Naive B cell (primary cell): Measurements from ENCODE around the gene DENND4C. TPM values are rescaled to one million over a fixed set of nuclear protein-coding genes. Genes with fewer than 3 reads are reported as not detected.
A peak's percentile ranks its signal among the peaks of the same experiment; 100 is the strongest.
"Not testable (repeated sequence)": the region's sequence is repeated elsewhere in the genome, so short reads cannot be mapped to it uniquely, and the experiment has no call there.

ENCODE experiments used
- ATAC-seq, 2 donors: fragments of 150-1000 bp; cut with Tn5 transposase; 2 replicates each; pipeline ENCODE4 v1.10.0; 2021; ENCODE audit warnings: low read depth in 2 of 2, mild to moderate bottlenecking in 2 of 2, moderate library complexity in 2 of 2
- DNase-seq: peaks from one replicate; pipeline ENCODE4 v3.0.0; 2022
- H3K27ac Mint-ChIP-seq, 6 donors: one replicate each; pipeline ENCODE4 v1.8.0; 2020 to 2022; ENCODE audit warnings: mild to moderate bottlenecking in 6 of 6, mixed read lengths in 6 of 6, moderate library complexity in 5 of 6, inconsistent platforms in 2 of 6
- H3K27me3 Mint-ChIP-seq, 3 donors: one replicate each; pipeline ENCODE4 v1.8.0; 2021 to 2022; ENCODE audit warnings: mixed read lengths in 3 of 3, mild to moderate bottlenecking in 1 of 3
- H3K36me3 Mint-ChIP-seq, 2 donors: one replicate each; pipeline ENCODE4 v1.8.0; 2020 to 2022; ENCODE audit warnings: mixed read lengths in 2 of 2, inconsistent platforms in 1 of 2, mild to moderate bottlenecking in 1 of 2
- H3K4me1 Mint-ChIP-seq, 3 donors: one replicate each; pipeline ENCODE4 v1.8.0; 2020 to 2022; ENCODE audit warnings: mixed read lengths in 3 of 3, inconsistent platforms in 1 of 3, mild to moderate bottlenecking in 1 of 3, moderate library complexity in 1 of 3
- H3K4me3 Mint-ChIP-seq, 8 donors: one replicate each; pipeline ENCODE4 v1.8.0; 2020 to 2022; ENCODE audit warnings: mild to moderate bottlenecking in 8 of 8, mixed read lengths in 8 of 8, moderate library complexity in 8 of 8, inconsistent platforms in 2 of 8
- H3K9me3 Mint-ChIP-seq, 7 donors: one replicate each; pipeline ENCODE4 v1.8.0; 2020 to 2022; ENCODE audit warnings: mixed read lengths in 7 of 7, mild to moderate bottlenecking in 5 of 7, inconsistent platforms in 2 of 7, moderate library complexity in 1 of 7
- polyA plus RNA-seq, 6 donors: library from polyadenylated mRNA; unstranded; fragments of 300-500 nt; fragmentation: Illumina TruSeq; gene quantifications; one replicate each; pipeline ENCODE4 v1.2.3, GENCODE V29; 2021; ENCODE audit warnings: low read depth in 6 of 6

Gene DENND4C
- polyA plus RNA-seq = 10 to 100 TPM; 12.1 to 27.8 (median 21.7) TPM

DNA sequence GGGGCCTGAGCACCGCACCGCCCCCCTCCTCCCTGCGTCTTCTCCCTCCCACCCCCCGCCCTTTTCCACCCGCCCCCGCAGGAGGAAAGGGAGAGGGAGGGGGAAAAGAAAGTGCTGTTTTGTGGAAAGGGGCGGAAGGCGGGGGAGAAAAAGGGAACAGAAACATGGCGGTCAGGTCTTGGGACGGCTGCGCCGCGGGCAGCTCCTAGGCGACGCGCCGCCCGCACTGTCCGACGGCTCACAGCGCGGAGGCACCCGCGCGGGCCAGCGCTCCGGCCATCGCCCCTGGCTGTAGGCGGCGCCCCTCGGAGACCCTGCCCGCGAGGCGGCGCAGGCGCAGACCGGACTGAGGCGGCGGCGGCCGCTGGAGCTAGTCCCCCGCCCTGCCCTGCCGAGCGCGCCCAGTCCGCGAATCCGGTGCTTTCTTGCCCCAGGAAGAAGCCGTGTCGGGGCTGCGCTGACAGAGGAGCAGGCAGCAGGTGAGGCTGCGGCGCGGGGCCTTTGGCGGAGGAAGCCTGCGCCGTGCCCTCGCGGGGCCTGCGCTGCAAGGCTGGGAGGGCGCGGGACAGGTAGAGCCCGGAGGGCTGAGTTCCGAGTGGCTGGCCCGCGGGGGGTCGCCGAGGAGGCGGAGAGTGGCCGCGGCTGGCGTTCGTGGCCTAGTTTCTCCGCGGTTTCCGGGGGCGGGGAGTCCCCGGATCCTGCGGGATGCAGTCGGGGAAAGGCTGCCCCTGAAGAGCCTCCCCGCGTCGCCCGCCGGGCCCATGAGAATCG, at the start of gene DENND4C:
Gene DENND4C (plus strand): TSS at position 339 of the 771 bp plus-strand sequence. CDS start 45,482 bp downstream, outside the sequence.
- peak within 1 kb of the TSS in 4 of 8 donors; percentile 89 to 95 (median 91) for H3K4me3 Mint-ChIP-seq
- DNase-seq (peak; percentile 79), ATAC-seq (peak; percentile 72 to 73)
- no peaks in the 10 kb centered on the region for H3K27me3 Mint-ChIP-seq
- no peaks in the 10 kb centered on the region for H3K36me3 Mint-ChIP-seq
- peak within 1 kb of the TSS in 5 of 6 donors; percentile 27 to 91 (median 72) for H3K27ac Mint-ChIP-seq
- H3K4me1 Mint-ChIP-seq = peaks cover 11 to 15% (median 14%) of the 10 kb centered on the region in 3 donors
- no peaks in the 10 kb centered on the region for H3K9me3 Mint-ChIP-seq

DNA sequence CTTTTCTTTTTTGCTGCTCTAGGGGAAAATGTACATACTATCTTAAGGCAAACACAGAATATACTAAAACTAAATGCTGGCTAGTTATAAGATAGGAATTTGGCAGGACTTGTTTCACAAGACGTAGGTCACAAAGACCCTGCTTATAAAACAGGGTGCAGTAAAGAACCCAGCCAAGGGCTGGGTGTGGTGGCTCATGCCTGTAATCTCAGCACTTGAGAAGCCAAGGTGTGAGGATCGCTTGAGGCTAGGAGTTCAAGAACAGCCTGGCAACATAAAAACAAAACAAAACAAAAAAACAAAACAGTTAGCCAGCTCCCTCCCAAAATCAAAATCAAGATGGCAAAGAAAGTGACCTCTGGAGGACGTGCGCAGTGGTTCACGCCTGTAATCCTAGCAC, 49.5 kb upstream of the DENND4C start:
- no peaks in the 10 kb centered on the region for H3K36me3 Mint-ChIP-seq
- no peaks in the 10 kb centered on the region for H3K9me3 Mint-ChIP-seq
- no peaks in the 10 kb centered on the region for H3K27me3 Mint-ChIP-seq
- H3K4me1 Mint-ChIP-seq = peaks cover 0 to 13% (median 4%) of the 10 kb centered on the region in 3 donors
- no peak for DNase-seq
- no peak overlapping the region for H3K4me3 Mint-ChIP-seq
- H3K27ac Mint-ChIP-seq = no peak overlapping the region
- ATAC-seq = no peak

DNA sequence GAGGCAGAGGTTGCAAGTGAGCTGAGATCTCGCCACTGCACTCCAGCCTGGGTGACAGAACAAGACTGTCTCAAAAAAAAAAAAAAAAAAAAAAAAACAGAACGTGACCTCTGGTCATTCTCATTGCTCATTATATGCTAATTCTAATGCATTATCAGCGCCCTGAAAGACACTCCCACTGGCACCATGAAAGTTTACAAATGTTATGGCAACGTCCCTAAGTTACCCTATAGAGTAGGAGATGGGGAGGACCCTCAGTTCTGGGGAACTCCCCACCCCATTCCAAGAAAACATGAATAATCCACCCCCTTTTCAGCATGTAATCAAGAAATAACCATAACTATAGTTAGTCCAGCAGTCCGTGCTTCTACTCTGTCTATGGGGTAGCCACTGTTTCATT, 48.9 kb upstream of the DENND4C start:
- DNase-seq = no peak
- Mint-ChIP-seq H3K27ac (no peak overlapping the region), H3K27me3 (no peaks in the 10 kb centered on the region), H3K9me3 (no peaks in the 10 kb centered on the region), H3K4me1 (peaks cover 0 to 13% (median 4%) of the 10 kb centered on the region in 3 donors), H3K36me3 (no peaks in the 10 kb centered on the region), H3K4me3 (no peak overlapping the region)
- no peak for ATAC-seq

DNA sequence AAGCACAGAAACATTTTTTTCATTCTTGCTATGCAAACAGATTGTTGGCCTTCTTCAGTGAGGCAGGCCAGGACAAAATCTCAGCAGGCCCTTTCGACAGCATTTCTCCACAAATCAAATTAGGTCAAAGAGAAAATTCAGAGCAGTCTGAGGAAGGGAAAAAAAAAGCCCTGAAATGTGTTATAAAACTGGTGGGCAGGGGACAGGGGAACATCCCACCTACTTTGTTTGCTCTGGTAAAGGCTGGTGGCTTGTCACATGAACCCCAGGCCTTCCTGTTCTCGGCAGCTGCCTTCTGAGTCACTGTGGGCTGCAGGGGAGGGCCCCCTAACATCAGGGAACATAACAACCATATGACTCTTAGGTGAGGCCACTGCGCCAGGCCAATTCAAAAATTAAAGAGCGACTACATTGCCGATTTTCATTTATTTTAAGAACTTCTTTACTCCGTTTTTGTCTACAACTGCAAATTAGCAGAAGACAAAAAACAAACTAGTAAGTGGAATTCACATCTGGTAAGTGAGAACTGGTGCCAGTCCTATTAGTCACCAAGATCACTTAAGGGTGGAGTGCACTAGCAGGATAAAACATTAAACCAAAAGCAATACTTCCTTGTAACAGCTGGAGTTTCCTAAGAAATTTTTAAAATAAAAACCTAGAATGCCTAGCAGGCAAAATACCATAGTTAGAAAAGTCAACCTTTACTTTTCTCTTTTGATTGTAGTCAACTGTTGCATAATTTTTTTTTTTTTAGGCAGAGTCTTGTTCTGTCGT, 46.2 kb upstream of the DENND4C start:
- Mint-ChIP-seq H3K9me3 (no peaks in the 10 kb centered on the region), H3K4me3 (peak overlapping the region in 1 of 8 donors; percentile 20), H3K4me1 (peaks cover 0 to 13% (median 4%) of the 10 kb centered on the region in 3 donors)

DNA sequence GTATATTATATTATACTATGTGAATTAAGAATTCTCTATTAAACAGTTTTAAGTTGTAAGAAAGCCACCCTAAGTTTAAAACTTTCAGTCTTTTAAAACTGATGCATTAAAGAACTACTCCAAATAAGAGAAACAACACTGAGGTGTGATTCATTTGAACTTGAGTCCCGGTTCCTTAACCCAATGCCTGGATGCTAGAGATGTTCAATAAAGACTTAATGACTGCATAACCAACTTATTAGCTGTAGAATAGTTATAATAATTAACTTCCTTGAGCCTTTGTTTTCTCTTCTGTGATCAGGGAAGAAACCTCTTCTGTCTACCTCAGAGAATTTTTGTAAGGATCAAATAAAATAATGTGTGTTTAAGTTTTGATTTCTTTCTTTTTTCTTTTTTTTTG, 45.3 kb upstream of the DENND4C start:
- Mint-ChIP-seq H3K9me3 (no peaks in the 10 kb centered on the region), H3K4me3 (no peak overlapping the region), H3K27ac (peak overlapping the region in 1 of 6 donors; percentile 57), H3K4me1 (peaks cover 0 to 13% (median 4%) of the 10 kb centered on the region in 3 donors), H3K27me3 (no peaks in the 10 kb centered on the region), H3K36me3 (no peaks in the 10 kb centered on the region)
- ATAC-seq = no peak
- DNase-seq = no peak

More for the DNA sequence above, 46.2 kb upstream of the DENND4C start:
- no peaks in the 10 kb centered on the region for H3K36me3 Mint-ChIP-seq
- ATAC-seq = peak; percentile 90 to 91
- DNase-seq = peak; percentile 31
- H3K27ac Mint-ChIP-seq = peak overlapping the region; percentile 9 to 92 (median 46)
- no peaks in the 10 kb centered on the region for H3K27me3 Mint-ChIP-seq

DNA sequence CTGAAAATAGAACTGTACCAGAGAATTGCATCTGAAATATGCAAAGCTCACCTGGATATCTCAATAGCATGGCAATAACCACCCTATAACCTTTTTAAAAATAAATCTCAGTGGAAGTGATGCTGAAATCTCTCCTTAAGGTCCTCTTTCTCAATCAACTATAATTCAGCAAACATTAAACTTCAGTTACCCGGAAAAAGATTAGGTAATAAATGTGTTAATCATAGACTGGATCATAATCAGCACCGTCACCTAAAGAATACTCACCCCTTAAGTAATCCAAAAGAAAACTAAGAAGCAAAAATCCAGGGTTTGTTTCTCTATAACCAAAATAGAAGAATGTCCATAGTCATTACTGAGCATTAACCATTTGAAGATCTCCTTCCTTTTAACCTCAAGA, 44.3 kb upstream of the DENND4C start:
- DNase-seq (no peak), ATAC-seq (no peak)
- no peaks in the 10 kb centered on the region for H3K9me3 Mint-ChIP-seq
- H3K27ac Mint-ChIP-seq = no peak overlapping the region
- no peak overlapping the region for H3K4me3 Mint-ChIP-seq
- H3K27me3 Mint-ChIP-seq = no peaks in the 10 kb centered on the region
- no peaks in the 10 kb centered on the region for H3K36me3 Mint-ChIP-seq
- peaks cover 0 to 13% (median 4%) of the 10 kb centered on the region in 3 donors for H3K4me1 Mint-ChIP-seq

DNA sequence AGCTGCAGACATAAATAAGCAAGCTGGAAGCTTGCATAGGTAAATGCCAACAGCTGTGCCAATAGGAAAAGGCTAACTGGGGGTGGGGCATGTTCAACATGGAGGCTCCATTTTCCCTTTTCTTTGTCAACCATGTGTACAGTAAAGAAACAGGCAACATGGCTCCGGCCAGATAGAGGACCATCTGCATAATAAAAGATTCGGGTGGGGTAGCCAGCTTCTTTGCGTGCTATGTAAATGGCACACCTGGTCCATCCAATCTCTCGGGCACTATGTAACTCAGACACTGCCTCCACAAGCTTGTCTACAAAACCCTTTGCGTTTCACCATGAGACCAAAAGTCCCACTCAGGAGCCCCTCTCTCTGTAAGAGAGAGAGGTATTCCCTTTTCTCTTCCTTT, 41.7 kb upstream of the DENND4C start:
- DNase-seq (no peak), ATAC-seq (no peak)
- H3K27me3 Mint-ChIP-seq = peaks cover 0 to 4% (median 0%) of the 10 kb centered on the region in 3 donors
- H3K4me1 Mint-ChIP-seq = peaks cover 0 to 10% (median 4%) of the 10 kb centered on the region in 3 donors
- no peaks in the 10 kb centered on the region for H3K9me3 Mint-ChIP-seq
- H3K36me3 Mint-ChIP-seq = no peaks in the 10 kb centered on the region
- H3K4me3 Mint-ChIP-seq = no peak overlapping the region
- no peak overlapping the region for H3K27ac Mint-ChIP-seq

DNA sequence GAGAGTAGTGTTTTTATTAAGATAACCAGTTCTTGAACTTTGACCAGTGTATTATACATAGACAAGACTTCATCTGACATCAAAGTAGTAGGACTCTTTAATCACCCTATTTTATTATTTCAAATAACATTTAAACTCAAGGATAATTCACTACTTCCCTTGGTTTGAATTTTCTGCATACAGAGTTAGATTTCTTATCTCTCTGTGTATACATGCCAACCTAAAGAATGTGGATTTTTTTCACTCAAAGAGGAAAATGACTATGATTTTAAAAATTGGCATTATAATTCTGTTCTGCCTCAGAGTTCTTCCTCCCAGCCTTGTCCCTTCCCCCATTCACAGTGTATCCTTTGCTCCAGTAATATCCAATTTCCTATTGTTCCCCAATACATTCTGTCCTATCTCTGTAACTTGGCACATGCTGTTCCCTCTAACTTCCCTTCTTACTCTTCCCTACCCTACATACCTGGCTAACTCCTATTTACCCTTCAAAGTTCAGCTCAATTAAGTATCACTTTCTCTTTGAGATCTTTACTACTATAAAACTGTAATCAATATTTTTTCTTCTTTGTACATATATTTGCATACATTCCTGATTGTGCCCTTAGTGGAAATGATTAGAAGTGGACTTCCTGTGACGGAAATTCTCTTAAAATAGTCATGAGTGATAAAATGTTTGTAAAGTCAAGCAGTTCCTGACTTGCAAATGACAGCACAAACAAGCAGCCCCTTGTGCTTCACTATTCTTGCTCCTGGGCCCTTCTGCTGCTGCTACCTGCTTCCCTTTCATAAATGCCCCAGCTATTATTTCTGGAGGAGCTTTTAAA, 38.1 kb upstream of the DENND4C start:
- H3K9me3 Mint-ChIP-seq = no peaks in the 10 kb centered on the region
- peak overlapping the region in 2 of 6 donors; percentile 8 to 55 for H3K27ac Mint-ChIP-seq
- DNase-seq (no peak), ATAC-seq (no peak)
- no peak overlapping the region for H3K4me3 Mint-ChIP-seq
- no peaks in the 10 kb centered on the region for H3K36me3 Mint-ChIP-seq
- no peaks in the 10 kb centered on the region for H3K4me1 Mint-ChIP-seq
- peaks cover 4 to 14% (median 7%) of the 10 kb centered on the region in 3 donors for H3K27me3 Mint-ChIP-seq

DNA sequence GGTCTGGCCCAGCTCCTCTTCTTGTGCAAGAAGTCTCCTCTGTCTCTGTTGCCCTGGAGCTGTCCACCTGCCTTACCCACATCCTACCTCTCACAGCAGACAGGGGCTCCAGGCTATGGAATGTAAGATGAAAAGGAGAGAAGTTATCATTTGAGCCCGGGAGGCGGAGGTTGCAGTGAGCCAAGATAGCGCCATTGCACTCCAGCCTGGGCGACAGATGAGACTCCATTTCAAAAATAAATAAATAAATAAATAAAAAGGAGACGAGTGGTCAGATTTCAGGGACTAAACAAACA, 37.5 kb upstream of the DENND4C start:
- no peaks in the 10 kb centered on the region for H3K36me3 Mint-ChIP-seq
- H3K27me3 Mint-ChIP-seq = peaks cover 4 to 14% (median 7%) of the 10 kb centered on the region in 3 donors
- H3K27ac Mint-ChIP-seq = no peak overlapping the region
- no peaks in the 10 kb centered on the region for H3K9me3 Mint-ChIP-seq
- no peak for DNase-seq
- no peak for ATAC-seq
- H3K4me3 Mint-ChIP-seq = no peak overlapping the region
- no peaks in the 10 kb centered on the region for H3K4me1 Mint-ChIP-seq

DNA sequence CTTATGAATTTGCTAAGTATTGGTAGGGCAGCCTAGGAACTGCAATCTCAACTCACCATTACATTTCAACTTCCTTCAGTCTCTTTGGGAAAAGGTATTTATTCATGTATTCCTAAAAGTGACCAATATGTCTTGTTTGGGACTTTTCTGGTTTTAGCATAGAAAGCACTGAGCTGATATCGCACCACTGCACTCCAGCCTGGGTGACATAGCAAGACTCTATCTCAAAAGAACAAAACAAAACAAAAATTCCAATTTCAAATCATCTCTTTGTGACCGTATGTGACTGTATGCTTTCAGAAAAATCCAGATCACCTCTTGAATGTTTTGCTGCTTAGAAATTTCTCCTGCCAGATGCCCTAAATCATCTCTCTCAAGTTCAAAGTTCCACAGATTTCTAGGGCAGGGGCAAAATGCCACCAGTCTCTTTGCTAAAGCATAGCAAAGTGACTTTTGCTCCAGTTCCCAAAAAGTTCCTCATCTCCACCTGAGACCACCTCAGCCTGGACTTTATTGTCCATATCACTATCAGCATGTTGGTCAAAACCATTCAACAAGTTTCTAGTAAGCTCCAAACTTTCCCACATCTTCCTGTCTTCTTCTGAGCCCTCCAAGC, 37.0 kb upstream of the DENND4C start:
- H3K27ac Mint-ChIP-seq, H3K9me3 Mint-ChIP-seq, DNase-seq, H3K36me3 Mint-ChIP-seq, ATAC-seq, H3K4me3 Mint-ChIP-seq, H3K4me1 Mint-ChIP-seq: not testable (repeated sequence)
- H3K27me3 Mint-ChIP-seq = peaks cover 4 to 14% (median 7%) of the 10 kb centered on the region in 3 donors

DNA sequence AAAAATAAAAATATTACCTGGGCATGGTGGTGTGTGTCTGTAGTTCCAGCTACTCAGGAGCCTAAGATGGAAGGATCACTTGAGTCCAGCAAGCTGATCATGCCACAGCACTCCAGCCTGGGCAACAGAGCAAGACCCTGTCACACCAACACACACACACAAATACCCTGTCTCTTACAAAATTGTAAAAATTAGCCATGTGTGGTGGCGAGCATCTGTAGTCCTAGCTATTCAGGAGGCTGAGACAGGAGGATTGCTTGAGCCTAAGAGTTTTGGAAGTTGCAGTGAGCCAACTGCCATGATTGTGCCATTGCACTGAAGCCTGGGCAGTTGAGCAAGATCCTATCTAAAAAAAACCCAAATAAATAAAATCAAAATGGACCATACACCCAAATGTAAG, 32.1 kb upstream of the DENND4C start:
- Mint-ChIP-seq H3K27me3 (peaks cover 4 to 22% (median 7%) of the 10 kb centered on the region in 3 donors), H3K9me3 (no peaks in the 10 kb centered on the region), H3K4me1 (no peaks in the 10 kb centered on the region), H3K36me3 (no peaks in the 10 kb centered on the region), H3K27ac (no peak overlapping the region), H3K4me3 (no peak overlapping the region)
- DNase-seq (no peak), ATAC-seq (no peak)

DNA sequence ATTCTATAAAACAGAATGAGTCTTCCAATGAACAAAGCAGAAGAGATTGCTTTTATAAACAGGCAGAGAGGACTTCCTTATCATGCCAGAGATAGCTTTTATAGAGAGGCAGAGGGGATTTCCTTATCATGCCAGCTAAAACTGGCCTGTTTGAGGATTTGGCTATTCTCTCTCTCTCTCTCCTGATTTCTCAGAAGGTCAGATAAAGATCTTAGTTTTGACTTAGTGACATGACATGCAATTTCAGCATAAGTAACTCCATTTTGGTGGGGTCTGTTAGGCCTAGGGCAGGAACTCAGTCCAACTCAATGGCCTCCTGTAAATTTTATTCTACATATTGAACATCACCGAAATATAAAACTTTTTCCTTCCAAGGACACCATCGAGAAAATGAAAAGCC, 31.5 kb upstream of the DENND4C start:
- no peak for ATAC-seq
- peaks cover 4 to 16% (median 7%) of the 10 kb centered on the region in 3 donors for H3K27me3 Mint-ChIP-seq
- H3K4me1 Mint-ChIP-seq = no peaks in the 10 kb centered on the region
- H3K9me3 Mint-ChIP-seq = no peaks in the 10 kb centered on the region
- no peak for DNase-seq
- H3K27ac Mint-ChIP-seq = no peak overlapping the region
- H3K4me3 Mint-ChIP-seq = no peak overlapping the region
- no peaks in the 10 kb centered on the region for H3K36me3 Mint-ChIP-seq

DNA sequence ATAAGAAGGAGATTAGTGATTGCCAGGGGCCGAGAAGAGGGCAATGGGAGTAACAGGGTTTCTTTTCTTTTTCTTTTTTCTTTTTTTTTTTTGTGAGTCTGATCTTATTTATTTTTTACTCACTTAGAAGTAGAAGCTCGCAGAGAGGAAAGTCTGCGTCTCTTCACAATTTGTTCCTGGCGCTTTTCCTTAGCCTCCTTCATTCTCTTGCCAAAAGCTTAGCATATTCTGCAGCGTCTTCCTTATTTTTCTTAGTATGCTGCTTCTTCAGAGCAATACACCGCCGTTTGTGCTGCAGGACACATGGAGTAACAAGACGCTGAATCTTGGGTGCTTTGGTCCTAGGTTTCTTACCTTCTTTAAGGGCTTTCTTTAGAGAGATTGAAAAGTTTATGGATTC, 30.3 kb upstream of the DENND4C start:
- Mint-ChIP-seq H3K27ac (peak overlapping the region in 1 of 6 donors; percentile 21), H3K9me3 (no peaks in the 10 kb centered on the region), H3K4me3 (no peak overlapping the region), H3K4me1 (no peaks in the 10 kb centered on the region), H3K27me3 (peaks cover 0 to 8% (median 0%) of the 10 kb centered on the region in 3 donors), H3K36me3 (no peaks in the 10 kb centered on the region)
- ATAC-seq (no peak), DNase-seq (no peak)
